HepG2 (cell line): ENCODE results near the gene CTDNEP1. TPM values are rescaled to one million over a fixed set of nuclear protein-coding genes. Genes with fewer than 3 reads are reported as not detected.
A peak's percentile ranks its signal among the peaks of the same experiment; 100 is the strongest.

Source experiments
- ASH2L ChIP-seq: fragments of 300-600, 200-600 bp; sonication (generic); IDR thresholded peaks from 2 replicates; pipeline ENCODE4 v1.7.0; 2017; ENCODE audit warnings: low read depth, mild to moderate bottlenecking, moderate library complexity, mixed read lengths, low read length; ENCODE audit not compliant: insufficient read length
- GPN1 ChIP-seq: sonication (generic); formaldehyde crosslinking; IDR thresholded peaks from 2 replicates; pipeline ENCODE4 v1.5.1; 2020; ENCODE audit warnings: missing genetic modification reagents, borderline replicate concordance
- GRHL1 ChIP-seq: sonication (generic); formaldehyde crosslinking; conservative IDR thresholded peaks from 2 replicates; pipeline ENCODE4 v1.8.0; 2022; ENCODE audit warnings: missing genetic modification reagents
- IRF2 ChIP-seq: IDR thresholded peaks from 2 replicates; pipeline ENCODE4 v1.6.1; 2018; ENCODE audit warnings: missing genetic modification reagents, missing compliant biosample characterization
- KIAA2018 ChIP-seq: sonication (generic); formaldehyde crosslinking; IDR thresholded peaks from 2 replicates; pipeline ENCODE4 v1.5.0; 2020; ENCODE audit warnings: mild to moderate bottlenecking, missing genetic modification reagents, borderline replicate concordance
- KLF6 ChIP-seq: IDR thresholded peaks from 2 replicates; pipeline ENCODE4 v1.8.0; 2016; ENCODE audit warnings: missing biosample characterization, missing genetic modification reagents
- MAF1 ChIP-seq: sonication (generic); formaldehyde crosslinking; IDR thresholded peaks from 2 replicates; pipeline ENCODE4 v1.5.0; 2020; ENCODE audit warnings: missing genetic modification reagents, borderline replicate concordance
- MLXIP ChIP-seq: sonication (generic); formaldehyde crosslinking; IDR thresholded peaks from 2 replicates; pipeline ENCODE4 v1.9.0; 2021; ENCODE audit warnings: missing genetic modification reagents, borderline replicate concordance
- MTF1 ChIP-seq: sonication (generic); formaldehyde crosslinking; IDR thresholded peaks from 2 replicates; pipeline ENCODE4 v1.5.0; 2020; ENCODE audit warnings: missing genetic modification reagents
- RARG ChIP-seq: sonication (generic); formaldehyde crosslinking; IDR thresholded peaks from 2 replicates; pipeline ENCODE4 v1.4.0; 2020; ENCODE audit warnings: low read depth, mild to moderate bottlenecking, missing genetic modification reagents
- SAFB2 ChIP-seq: sonication (generic); formaldehyde crosslinking; IDR thresholded peaks from 2 replicates; pipeline ENCODE4 v1.5.1; 2020; ENCODE audit warnings: missing genetic modification reagents, low read depth, mild to moderate bottlenecking, borderline replicate concordance
- TSC22D2 ChIP-seq: sonication (generic); formaldehyde crosslinking; IDR thresholded peaks from 2 replicates; pipeline ENCODE4 v1.5.1; 2020; ENCODE audit warnings: missing genetic modification reagents, mild to moderate bottlenecking, borderline replicate concordance
- ZNF12 ChIP-seq: sonication (generic); formaldehyde crosslinking; IDR thresholded peaks from 2 replicates; pipeline ENCODE4 v1.5.0; 2020; ENCODE audit warnings: missing genetic modification reagents
- ZNF160 ChIP-seq: sonication (generic); formaldehyde crosslinking; IDR thresholded peaks from 2 replicates; pipeline ENCODE4 v1.8.0; 2022; ENCODE audit warnings: mild to moderate bottlenecking, inconsistent platforms, missing genetic modification reagents
- ZNF564 ChIP-seq: sonication (generic); formaldehyde crosslinking; IDR thresholded peaks from 2 replicates; pipeline ENCODE4 v1.8.1; 2023; ENCODE audit warnings: mild to moderate bottlenecking, missing genetic modification reagents
- ZNF878 ChIP-seq: sonication (generic); formaldehyde crosslinking; IDR thresholded peaks from 2 replicates; pipeline ENCODE4 v1.8.1; 2023; ENCODE audit warnings: mild to moderate bottlenecking, missing genetic modification reagents, moderate library complexity
- polyA plus RNA-seq, 8 experiments: library from polyadenylated mRNA; depleted of rRNA in 3 of 8; stranded (reverse) in 7 of 8; unstranded in 1 of 8; fragments of >200 nt; fragmentation: Illumina TruSeq in 4 of 8; extraction: Trizol in 4 of 8; gene quantifications; 2 replicates each; pipeline versions ENCODE4 v1.2.1 to v1.2.3, GENCODE V29; 2011 to 2016; ENCODE audit warnings: low read depth in 4 of 8, missing spikeins in 1 of 8, mixed read lengths in 1 of 8; ENCODE audit not compliant: insufficient read depth in 1 of 8
- total RNA-seq, 5 experiments: library from RNA; depleted of rRNA; stranded (reverse); fragments of >200 nt; fragmentation: Illumina TruSeq; extraction: Trizol; gene quantifications; 2 replicates each; pipeline ENCODE4 v1.2.3, GENCODE V29; 2016; ENCODE audit warnings: low read depth in 1 of 5

CTDNEP1 gene
- total and polyA plus RNA-seq, 2 of the 13 experiments (the other 11 are each of a cell fraction or from before 2014, with no cell fraction given): 19.8 to 118 TPM

GRCh38 chr17:7214300-7215135 is 37.0 kb downstream of the CTDNEP1 start (continued):
- TF ChIP-seq GRHL1 (CRISPR knock-in tag) (no peak), ZNF12 (CRISPR knock-in tag) (no peak), MTF1 (no peak), RARG (CRISPR knock-in tag) (0 out of 2 replicates have a peak, but pooled peaks have one; percentile 63), IRF2 (CRISPR knock-in tag) (peak; percentile 25; the same call in 1 of the 2 replicates), TSC22D2 (CRISPR knock-in tag) (no peak), SAFB2 (no peak), GPN1 (CRISPR knock-in tag) (no peak), MLXIP (CRISPR knock-in tag) (no peak), ASH2L (peak; percentile 53), KLF6 (CRISPR knock-in tag) (0 out of 2 replicates have a peak, but pooled peaks have one; percentile 7), ZNF160 (no peak), MAF1 (no peak), ZNF878 (CRISPR knock-in tag) (no peak), ZNF564 (CRISPR knock-in tag) (no peak), KIAA2018 (CRISPR knock-in tag) (no peak)
